ENCODE data around the gene SELENOI. TPM values are rescaled to one million over a fixed set of nuclear protein-coding genes. Genes with fewer than 3 reads are reported as not detected.

Gene SELENOI
- total RNA-seq, 1 donor from 2014 or later = 10.8 TPM

Other genes with a start within 250 kb of the SELENOI start
- 0.93 TPM for gene GAREM2, start 173.1 kb upstream of the SELENOI start, total RNA-seq
- 523 TPM for gene HADHA, start 101.5 kb upstream of the SELENOI start, total RNA-seq
- gene HADHB, start 101.2 kb upstream of the SELENOI start, total RNA-seq = 1,332 TPM
- not detected for gene ADGRF3, start 646 bp downstream of the SELENOI start, total RNA-seq
- not detected for gene DRC1, start 55.8 kb downstream of the SELENOI start, total RNA-seq
- gene OTOF, start 132.0 kb downstream of the SELENOI start, total RNA-seq = not detected